Hematopoietic multipotent progenitor cell treated with erythropoietin and hydrocortisone succinate and interleukin-3 and kit ligand, for 4 days (in vitro differentiated cells): ENCODE measurements around the gene CCL22.
A peak's percentile ranks its signal among the peaks of the same experiment; 100 is the strongest.

ENCODE experiments used
- DNase-seq: peaks from one replicate; pipeline ENCODE4 v3.0.0-alpha.2; 2015

The CCL22 gene

DNA sequence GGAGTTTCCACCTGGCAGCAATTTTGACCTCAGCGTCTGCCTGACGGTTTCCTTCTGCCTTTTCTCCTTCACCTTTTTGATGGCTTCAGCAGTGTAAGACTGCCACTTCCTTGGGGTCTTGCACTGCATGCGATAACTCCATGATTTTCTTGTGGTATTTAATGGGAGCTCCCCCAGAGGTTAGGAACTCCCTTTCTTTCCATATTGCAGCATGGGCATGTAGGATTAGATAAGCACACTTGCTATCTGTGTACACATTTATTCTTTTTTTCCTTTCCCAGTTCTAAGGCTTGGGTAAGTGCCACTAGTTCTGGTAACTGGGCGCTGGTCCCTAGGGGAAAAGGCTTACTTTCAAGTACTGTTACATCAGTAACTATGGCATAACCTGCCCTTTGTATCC, 38.9 kb downstream of the CCL22 start:
- DNase-seq: peak; percentile 30

DNA sequence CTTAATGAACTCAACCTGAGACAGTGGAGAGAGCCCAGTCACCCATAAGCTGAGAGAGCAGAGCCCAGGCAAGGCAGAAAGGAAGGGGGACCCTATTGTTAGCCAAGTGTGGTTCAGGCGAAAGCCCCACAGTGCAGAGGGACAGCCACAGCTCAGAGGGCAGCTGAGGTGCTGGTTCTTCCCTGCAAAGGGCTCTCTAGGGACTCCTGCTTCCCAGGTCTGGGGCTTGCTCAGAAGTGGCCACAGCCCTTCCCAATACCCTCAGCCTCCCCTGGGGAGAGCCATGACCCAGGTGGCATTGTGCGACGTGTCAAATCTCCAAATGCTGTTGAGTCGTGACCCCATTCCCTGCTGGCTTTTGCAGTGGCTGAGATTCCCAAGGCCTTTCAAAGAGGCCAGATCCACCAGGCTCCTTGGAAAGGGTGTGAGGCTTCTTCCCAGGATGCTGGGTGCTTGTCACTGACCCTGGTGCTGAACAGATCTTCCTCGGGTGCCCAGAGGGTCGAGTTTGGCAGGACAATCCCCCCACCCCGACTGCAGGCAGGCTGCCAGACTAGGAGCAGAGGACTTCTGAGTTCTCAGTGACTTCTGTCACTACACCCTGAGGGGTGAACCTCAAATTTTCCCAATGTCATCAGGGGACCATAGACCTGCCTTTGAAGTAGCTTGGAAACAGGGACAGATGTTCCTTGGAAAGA, 43.5 kb downstream of the CCL22 start:
- DNase-seq: no peak

DNA sequence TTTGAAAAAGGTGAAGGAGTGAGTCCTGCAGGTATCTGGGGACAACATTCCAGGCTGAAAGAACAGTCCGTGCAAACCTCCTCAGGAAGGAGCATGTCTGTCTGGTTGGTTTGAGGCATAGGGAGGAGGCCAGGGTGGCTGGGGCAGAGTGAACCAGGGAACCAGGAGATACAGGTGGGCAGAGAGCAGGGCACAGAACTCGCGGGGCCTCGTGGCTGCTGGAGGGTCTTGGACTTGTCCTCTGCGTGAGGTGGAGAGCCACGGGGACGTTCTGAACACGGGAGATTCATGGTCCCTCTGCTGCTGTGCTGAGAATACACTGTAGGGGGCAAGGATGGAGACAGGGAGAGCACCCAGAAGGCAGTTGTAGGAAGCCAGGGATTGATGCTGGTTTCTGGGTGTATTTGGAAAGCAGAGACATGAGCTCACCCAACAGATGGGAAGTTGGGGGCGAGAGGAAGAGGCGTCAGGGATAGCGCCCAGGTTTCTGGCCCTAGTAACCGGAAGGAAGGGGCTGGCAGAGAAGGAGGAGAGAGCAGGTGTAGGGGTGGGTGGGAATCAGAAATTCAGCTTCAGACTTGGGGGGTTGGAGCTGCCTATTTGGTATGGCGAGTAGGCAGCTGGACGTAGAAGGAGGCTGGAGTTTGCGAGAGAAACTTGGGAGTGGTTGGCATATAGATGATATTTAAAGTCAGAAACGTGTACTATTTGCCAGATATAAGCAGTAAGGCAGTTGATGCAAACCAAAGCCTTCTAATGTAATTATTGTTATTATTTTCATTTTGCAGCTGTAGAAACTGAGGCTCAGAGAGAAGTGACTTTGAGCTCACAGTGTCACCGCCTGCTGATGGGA, 45.6 kb downstream of the CCL22 start, which contains the start of gene CCL17:
Gene CCL17 (plus strand): TSS at position 803 of the 853 bp plus-strand sequence. CDS start 9,166 bp downstream, outside the sequence.
- DNase-seq: no peak

- no peak for DNase-seq
Measured at GRCh38 chr16:57405097-57405496, 46.5 kb downstream of the CCL22 start.

DNA sequence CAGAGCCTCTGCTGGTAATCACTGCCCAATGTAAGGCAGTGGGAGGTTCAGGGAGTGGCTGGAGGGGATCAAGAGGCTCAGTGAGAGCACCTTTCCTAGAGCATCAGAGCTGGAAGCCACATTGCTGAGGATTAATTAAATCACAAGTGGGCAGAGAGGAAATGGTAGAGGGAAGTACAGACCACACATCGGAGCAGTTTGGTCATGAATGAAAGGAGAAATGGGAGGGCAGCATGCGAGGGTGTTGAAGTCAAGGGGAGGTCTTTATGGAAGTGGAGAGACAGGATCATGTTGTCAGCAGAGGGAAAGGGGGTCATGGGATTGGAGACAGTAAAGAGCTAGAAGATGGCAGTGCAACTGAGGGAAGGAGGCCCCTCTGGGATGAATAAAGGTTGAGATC, 48.3 kb downstream of the CCL22 start:
- DNase-seq: no peak

GRCh38 chr16:57407521-57408353, 49.2 kb downstream of the CCL22 start:
- DNase-seq: no peak

GRCh38 chr16:57409065-57409464, 50.5 kb downstream of the CCL22 start:
- no peak for DNase-seq

DNA sequence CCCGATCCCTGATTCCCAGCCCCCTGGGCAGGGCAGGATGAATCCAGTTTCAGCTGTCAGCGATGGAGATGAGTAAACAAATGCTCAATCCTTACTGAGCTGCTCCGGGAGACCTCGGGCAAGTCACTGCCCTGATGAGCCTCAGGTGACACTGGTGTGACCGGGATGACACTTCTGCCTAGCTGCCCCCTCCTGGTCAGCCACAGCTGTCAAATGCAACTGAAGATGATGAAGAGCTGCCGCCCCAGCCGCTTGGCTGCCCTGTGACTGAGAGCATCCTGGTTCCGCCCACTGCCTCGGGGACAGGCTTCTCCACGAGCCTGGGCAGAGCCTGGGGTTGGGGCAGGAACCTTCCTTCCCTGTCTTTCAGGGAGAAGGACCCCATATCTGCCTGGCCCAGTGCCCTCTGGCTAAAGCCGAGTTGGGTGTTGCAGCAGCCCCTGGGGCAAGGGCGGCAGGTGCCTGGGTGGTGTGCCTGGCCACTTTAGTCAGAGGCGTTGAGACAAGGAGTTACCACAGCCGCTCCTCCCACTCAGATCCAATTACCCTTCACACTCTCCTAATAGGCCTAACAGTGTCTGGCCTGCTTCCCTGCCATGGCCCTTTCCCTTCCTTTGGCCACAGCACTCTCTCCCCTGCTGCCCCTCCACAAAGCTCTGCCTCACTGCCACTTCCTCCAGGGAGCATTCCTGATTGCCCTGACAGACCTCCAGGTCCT, 51.4 kb downstream of the CCL22 start:
- DNase-seq: no peak

GRCh38 chr16:57411362-57411976, 52.9 kb downstream of the CCL22 start:
- no peak for DNase-seq

- DNase-seq: no peak
Measured at GRCh38 chr16:57412584-57412983, 54.0 kb downstream of the CCL22 start.

GRCh38 chr16:57413301-57413730, 54.7 kb downstream of the CCL22 start:
- DNase-seq: no peak

DNA sequence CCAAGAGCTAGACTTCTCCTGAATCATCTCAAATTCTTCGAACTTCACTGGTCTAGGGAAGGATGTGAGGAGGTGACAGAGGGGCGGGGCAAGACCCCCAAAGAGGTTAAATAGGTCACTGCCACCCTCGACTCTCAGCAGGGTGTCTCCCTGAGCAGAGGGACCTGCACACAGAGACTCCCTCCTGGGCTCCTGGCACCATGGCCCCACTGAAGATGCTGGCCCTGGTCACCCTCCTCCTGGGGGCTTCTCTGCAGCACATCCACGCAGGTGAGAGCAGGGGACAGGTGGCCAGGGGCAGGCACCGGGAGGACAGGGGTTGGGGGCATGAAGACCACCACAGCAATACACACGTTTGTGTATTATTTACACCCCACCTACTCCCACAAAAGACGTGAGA, 55.1 kb downstream of the CCL22 start:
- DNase-seq: no peak
